ENCODE data around the gene YOD1. TPM values are rescaled to one million over a fixed set of nuclear protein-coding genes. Genes with fewer than 3 reads are reported as not detected.
A peak's percentile ranks its signal among the peaks of the same experiment; 100 is the strongest.

Gene YOD1
- total RNA-seq, 2 donors from 2014 or later = 6.6 to 7.2 TPM

GRCh38 chr1:207076181-207076955 lies 25.4 kb upstream of the YOD1 start:
- intact Hi-C loops (cut with DNase I, micrococcal nuclease) = no loop called here
- no peak for DNase-seq
- peak; percentile 26 for ATAC-seq

GRCh38 chr1:207073906-207074820 lies 23.2 kb upstream of the YOD1 start:
- ATAC-seq (no peak), DNase-seq (no peak)
- intact Hi-C loops (cut with DNase I, micrococcal nuclease) = no loop called here

- intact Hi-C loops (cut with DNase I, micrococcal nuclease) = no loop called here
- DNase-seq (no peak), ATAC-seq (no peak)
These were observed 21.2 kb upstream of the YOD1 start for GRCh38 chr1:207072233-207072632.

- no peak for ATAC-seq
- intact Hi-C loops (cut with DNase I, micrococcal nuclease) = no loop called here
- DNase-seq = no peak
These were observed 20.4 kb upstream of the YOD1 start for GRCh38 chr1:207071426-207071825.

DNA sequence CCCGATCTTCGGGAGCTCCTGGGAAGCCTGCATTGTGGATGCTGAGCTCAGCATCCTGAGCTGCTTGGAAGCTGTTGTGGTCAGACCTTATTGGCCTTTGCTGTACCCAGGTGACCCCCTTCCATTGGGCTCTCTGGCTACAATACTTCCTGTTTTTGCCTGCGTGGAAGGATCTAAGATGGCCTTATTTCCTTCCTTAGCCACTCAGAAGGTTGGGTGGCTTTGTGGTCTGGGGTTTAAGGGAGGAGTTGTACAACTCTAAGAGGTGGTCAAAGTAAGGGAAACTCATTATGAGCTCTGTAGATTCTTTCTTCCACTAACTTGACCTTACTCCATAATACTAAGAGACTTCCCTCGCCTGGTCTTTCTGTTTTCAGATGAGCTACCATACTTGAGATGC lies 19.8 kb upstream of the YOD1 start:
- DNase-seq (no peak), ATAC-seq (no peak)
- intact Hi-C loops (cut with DNase I, micrococcal nuclease) = no loop called here

DNA sequence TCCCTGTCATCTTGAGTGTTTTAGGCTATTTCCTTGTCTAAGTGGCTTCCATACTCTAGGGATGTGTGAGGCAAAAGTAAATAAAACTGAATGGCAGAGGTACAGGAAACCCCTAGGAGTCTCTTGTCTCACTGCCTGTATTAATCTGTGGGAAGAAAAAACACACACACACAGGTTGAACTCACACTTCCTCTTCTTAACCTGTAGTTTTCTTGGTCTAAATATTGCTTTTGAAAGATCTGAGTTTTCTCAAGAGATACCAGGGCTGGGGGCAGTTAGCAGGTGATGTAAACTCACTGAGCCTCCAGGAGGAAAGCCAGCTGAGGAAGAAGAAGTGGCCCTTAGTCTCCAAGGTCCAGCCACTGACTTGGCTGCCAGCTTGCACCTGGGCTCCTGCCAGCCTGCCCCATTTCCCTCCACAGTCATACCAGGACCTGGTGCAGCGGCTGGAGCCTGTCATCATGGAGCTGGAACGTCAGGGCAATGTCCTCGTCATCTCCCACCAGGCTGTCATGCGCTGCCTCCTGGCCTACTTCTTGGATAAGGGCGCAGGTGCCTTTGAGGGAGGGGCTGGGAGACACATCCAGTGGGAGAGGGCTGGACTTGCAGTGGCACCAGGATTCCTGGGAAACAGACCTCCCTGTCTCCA lies 19.0 kb upstream of the YOD1 start:
- ATAC-seq = no peak

DNA sequence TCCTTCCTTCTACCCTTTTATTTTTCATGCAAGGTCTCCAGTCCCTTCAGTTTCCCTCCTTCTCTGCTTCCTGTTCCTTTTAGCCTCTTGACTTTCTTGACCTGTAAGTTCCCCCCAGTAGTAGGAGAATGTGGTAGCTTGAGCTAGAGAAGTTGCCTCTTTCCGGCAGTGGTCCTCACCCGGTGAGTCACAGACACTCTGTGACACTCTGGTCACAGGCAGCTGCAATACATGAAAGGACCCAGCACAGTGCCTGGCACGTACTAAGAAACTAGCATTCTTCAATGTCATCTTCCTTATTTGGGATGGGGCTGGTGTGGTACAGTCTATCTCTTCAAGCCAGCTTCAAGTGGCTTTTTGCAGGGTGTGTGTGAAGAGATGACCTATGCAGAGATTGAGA lies 18.1 kb upstream of the YOD1 start:
- no peak for ATAC-seq
- DNase-seq = no peak
- intact Hi-C loops (cut with DNase I, micrococcal nuclease) = no loop called here

More for the DNA sequence above, 19.0 kb upstream of the YOD1 start:
- DNase-seq = no peak
- intact Hi-C loops (cut with DNase I, micrococcal nuclease) = no loop called here

- intact Hi-C loops (cut with DNase I, micrococcal nuclease) = no loop called here
- ATAC-seq (peak; percentile 87), DNase-seq (no peak)
These were observed 16.7 kb upstream of the YOD1 start for GRCh38 chr1:207067665-207068064.

- intact Hi-C loops (cut with DNase I, micrococcal nuclease) = no loop called here
- no peak for DNase-seq
- ATAC-seq = peak; percentile 69
These were observed 16.2 kb upstream of the YOD1 start for GRCh38 chr1:207067185-207067584.

- DNase-seq (no peak), ATAC-seq (peak; percentile 8)
- intact Hi-C loops (cut with DNase I, micrococcal nuclease) = no loop called here
These were observed 13.6 kb upstream of the YOD1 start for GRCh38 chr1:207064561-207064960.

- intact Hi-C loops (cut with DNase I, micrococcal nuclease) = no loop called here
- ATAC-seq = no peak
These were observed 12.0 kb upstream of the YOD1 start for GRCh38 chr1:207063014-207063413.

GRCh38 chr1:207062058-207062457 lies 11.1 kb upstream of the YOD1 start:
- no peak for DNase-seq
- no peak for ATAC-seq
- intact Hi-C loops (cut with DNase I, micrococcal nuclease) = no loop called here

More at GRCh38 chr1:207063014-207063413, 12.0 kb upstream of the YOD1 start:
- no peak for DNase-seq

- intact Hi-C loops (cut with DNase I, micrococcal nuclease) = no loop called here
- ATAC-seq = no peak
- DNase-seq = no peak
These were observed 9.6 kb upstream of the YOD1 start for GRCh38 chr1:207060596-207060995.

- DNase-seq (no peak), ATAC-seq (no peak)
- intact Hi-C loops (cut with DNase I, micrococcal nuclease) = no loop called here
These were observed 8.9 kb upstream of the YOD1 start for GRCh38 chr1:207059881-207060280.

DNA sequence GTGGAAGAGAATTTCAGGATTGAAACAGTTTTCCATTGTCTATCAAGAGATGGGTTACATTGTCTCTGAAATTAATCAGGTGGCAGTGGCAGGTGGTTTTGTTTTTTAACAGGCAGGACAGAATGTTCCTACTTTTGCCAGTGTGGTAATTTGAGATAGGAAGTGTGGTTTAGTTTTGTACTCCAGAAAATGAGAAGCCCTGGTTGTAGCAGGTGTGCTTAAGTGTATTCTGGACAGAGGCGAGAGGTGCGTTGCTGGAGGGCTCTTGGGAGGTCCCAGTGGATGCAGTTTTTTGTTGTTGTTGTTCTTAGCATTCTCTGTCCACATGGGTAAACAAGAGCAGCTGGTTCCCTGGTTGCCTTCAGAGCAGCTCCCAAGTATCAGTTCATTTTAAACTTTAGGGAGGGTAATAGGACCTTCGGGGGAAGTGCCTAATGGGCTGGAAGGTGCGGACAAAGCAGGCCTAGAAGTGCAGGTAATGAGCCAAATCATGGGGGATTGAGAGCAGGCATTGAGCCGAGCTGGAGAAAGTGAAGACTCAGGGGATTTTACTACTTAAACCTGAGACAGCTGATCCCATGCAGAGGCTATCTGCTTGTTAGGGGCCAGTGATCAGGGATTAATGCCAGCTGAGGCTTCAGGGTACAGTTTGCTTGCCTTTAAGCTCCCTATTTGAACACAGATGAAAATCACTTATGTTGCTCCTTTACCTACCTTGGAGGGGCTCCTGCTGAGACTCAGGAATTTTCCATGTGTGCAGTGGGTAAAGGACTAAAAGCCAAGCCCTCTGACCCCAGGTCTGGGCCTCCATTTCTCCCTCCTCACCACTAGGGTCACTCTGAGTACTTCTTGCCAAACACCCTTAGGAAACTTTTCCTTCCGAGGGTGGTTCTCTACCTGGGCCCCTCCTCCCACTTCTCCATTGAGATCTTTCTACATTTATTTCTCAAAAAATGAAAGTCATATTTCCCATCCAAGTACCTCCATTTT lies 8.2 kb upstream of the YOD1 start:
- DNase-seq = no peak
- no peak for ATAC-seq
- intact Hi-C loops (cut with DNase I, micrococcal nuclease) = no loop called here

DNA sequence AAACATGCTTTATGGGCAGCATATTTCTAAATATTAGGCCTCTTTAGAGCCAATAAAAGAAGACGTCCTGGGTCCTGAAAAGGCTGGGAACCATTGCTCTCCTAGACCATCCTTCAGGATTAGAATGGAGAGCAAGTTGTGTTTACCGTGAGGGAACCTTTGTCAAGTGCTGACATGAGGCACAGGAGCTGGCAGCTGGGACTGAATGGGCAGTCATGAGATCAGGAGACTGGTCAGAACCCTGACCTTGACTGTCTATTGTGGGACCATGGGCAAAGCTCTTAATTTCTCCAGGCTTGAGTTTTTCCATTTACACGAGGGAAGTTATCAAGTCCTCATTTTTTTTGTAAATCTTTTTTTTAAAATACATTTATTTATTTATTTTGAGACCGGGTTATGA lies 7.2 kb upstream of the YOD1 start:
- intact Hi-C loops (cut with DNase I, micrococcal nuclease) = no loop called here
- DNase-seq = no peak
- ATAC-seq = no peak

GRCh38 chr1:207056673-207057072 lies 5.7 kb upstream of the YOD1 start:
- intact Hi-C loops (cut with DNase I, micrococcal nuclease) = no loop called here

DNA sequence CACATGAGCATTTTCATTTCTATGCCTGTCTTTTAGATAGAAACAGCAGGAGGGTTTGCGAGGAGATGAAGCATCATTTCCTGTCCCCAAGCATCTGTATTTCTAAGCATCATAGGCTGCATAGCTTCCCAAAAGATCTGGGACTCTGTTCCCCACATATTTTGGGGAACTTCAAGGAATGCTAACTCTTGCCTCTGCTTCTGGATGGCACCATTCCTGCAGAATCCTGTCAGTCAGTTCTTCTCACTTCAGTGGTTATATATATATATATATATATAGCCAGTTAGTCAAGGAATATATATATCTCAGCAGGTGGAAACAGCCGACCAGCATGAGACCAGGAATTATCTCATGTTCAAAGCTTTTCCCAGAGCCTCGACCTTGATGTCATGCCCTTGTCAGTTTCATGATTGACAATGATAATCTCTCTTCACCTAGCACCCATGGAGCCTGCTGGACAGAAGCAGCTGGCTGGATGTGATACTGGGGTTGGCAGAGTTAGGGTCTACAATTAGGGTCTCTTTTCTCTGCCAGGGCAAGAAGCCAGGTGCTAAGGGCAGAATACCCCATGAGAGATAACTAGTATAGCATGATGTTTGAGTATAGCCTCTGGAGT lies 4.5 kb upstream of the YOD1 start:
- DNase-seq = no peak
- no peak for ATAC-seq
- intact Hi-C loops (cut with DNase I, micrococcal nuclease) = no loop called here

More at GRCh38 chr1:207056673-207057072, 5.7 kb upstream of the YOD1 start:
- DNase-seq = peak; percentile 36 to 65
- peak; percentile 61 for ATAC-seq
